Fibroblast of the aortic adventitia (primary cell): ENCODE results near the gene SPRED2. TPM values are rescaled to one million over a fixed set of nuclear protein-coding genes. Genes with fewer than 3 reads are reported as not detected.
"Not testable (repeated sequence)": the region's sequence is repeated elsewhere in the genome, so short reads cannot be mapped to it uniquely, and the experiment has no call there.

Experiments
- DNase-seq: peaks from one replicate; pipeline ENCODE4 v3.0.0-alpha.2; 2010; ENCODE audit warnings: low read depth
- H3K4me3 ChIP-seq: 2 replicates; pipeline ENCODE4 v1.5.1; 2011; ENCODE audit warnings: low read depth, mild to moderate bottlenecking, control low read depth, low read length, moderate library complexity
- CTCF ChIP-seq: IDR thresholded peaks from 2 replicates; pipeline ENCODE4 v1.5.1; 2011; ENCODE audit warnings: mild to moderate bottlenecking, low read length, control low read depth, inconsistent platforms; ENCODE audit not compliant: insufficient read depth
- total RNA-seq: library from RNA; depleted of rRNA; stranded (reverse); fragments of >200 nt; gene quantifications from 2 replicates; pipeline ENCODE4 v1.2.3, GENCODE V29; 2012; ENCODE audit warnings: low replicate concordance

SPRED2 gene
- total RNA-seq, 1 donor = 20.6 TPM

GRCh38 chr2:65317841-65318240 is 114.6 kb downstream of the SPRED2 start:
- no peak overlapping the region for H3K4me3 ChIP-seq
- no peak for DNase-seq
- no peak for TF ChIP-seq CTCF

- DNase-seq, H3K4me3 ChIP-seq: not testable (repeated sequence)
These were observed 115.0 kb downstream of the SPRED2 start for GRCh38 chr2:65317351-65317750.

GRCh38 chr2:65316072-65316471 is 116.3 kb downstream of the SPRED2 start:
- no peak for TF ChIP-seq CTCF
- DNase-seq = peak; percentile 91
- H3K4me3 ChIP-seq = no peak overlapping the region

GRCh38 chr2:65314801-65315441 is 117.5 kb downstream of the SPRED2 start:
- no peak overlapping the region for H3K4me3 ChIP-seq
- no peak for DNase-seq
- no peak for TF ChIP-seq CTCF

- TF ChIP-seq CTCF = no peak
- DNase-seq = no peak
- no peak overlapping the region for H3K4me3 ChIP-seq
These were observed 118.5 kb downstream of the SPRED2 start for GRCh38 chr2:65313954-65314256.

- no peak for TF ChIP-seq CTCF
- H3K4me3 ChIP-seq = no peak overlapping the region
- no peak for DNase-seq
These were observed 119.1 kb downstream of the SPRED2 start for GRCh38 chr2:65313126-65313953.

- DNase-seq = no peak
- TF ChIP-seq CTCF = no peak
- no peak overlapping the region for H3K4me3 ChIP-seq
These were observed 120.8 kb downstream of the SPRED2 start for GRCh38 chr2:65311596-65311995.
